ENCODE results near the gene EPHA5.

EPHA5 gene

GRCh38 chr4:65670331-65671031 lies at the start of gene EPHA5:
Gene EPHA5 (minus strand): TSS chr4:65670489. CDS start chr4:65669742, 747 bp downstream.
- no peak for DNase-seq

- no peak for DNase-seq
Measured at GRCh38 chr4:65719635-65720034, 49.3 kb upstream of the EPHA5 start.

GRCh38 chr4:65698631-65699030 lies 28.3 kb upstream of the EPHA5 start:
- DNase-seq = no peak

GRCh38 chr4:65696436-65696835 lies 26.1 kb upstream of the EPHA5 start:
- no peak for DNase-seq

GRCh38 chr4:65671372-65671771 lies 1.1 kb upstream of the EPHA5 start:
- no peak for DNase-seq

- no peak for DNase-seq
Measured at GRCh38 chr4:65670020-65670330, 314 bp downstream of the EPHA5 start.

GRCh38 chr4:65669111-65670019 lies 924 bp downstream of the EPHA5 start:
- no peak for DNase-seq

- DNase-seq = no peak
Measured at GRCh38 chr4:65668201-65669089, 1.8 kb downstream of the EPHA5 start.

GRCh38 chr4:65667506-65668041 lies 2.7 kb downstream of the EPHA5 start:
- DNase-seq = no peak

GRCh38 chr4:65665771-65666523 lies 4.3 kb downstream of the EPHA5 start:
- no peak for DNase-seq

- DNase-seq = no peak
Measured at GRCh38 chr4:65661471-65661870, 8.8 kb downstream of the EPHA5 start.

- no peak for DNase-seq
Measured at GRCh38 chr4:65658117-65658516, 12.2 kb downstream of the EPHA5 start.

- DNase-seq = no peak
Measured at GRCh38 chr4:65656008-65656407, 14.3 kb downstream of the EPHA5 start.

GRCh38 chr4:65654976-65655375 lies 15.3 kb downstream of the EPHA5 start:
- no peak for DNase-seq

- DNase-seq = no peak
Measured at GRCh38 chr4:65653740-65654361, 16.4 kb downstream of the EPHA5 start.

- no peak for DNase-seq
Measured at GRCh38 chr4:65651751-65652150, 18.5 kb downstream of the EPHA5 start.

- DNase-seq = no peak
Measured at GRCh38 chr4:65651031-65651430, 19.3 kb downstream of the EPHA5 start.

GRCh38 chr4:65646136-65646535 lies 24.2 kb downstream of the EPHA5 start:
- DNase-seq = no peak

GRCh38 chr4:65645185-65645584 lies 25.1 kb downstream of the EPHA5 start:
- DNase-seq = no peak

GRCh38 chr4:65635051-65635821 lies 35.1 kb downstream of the EPHA5 start:
- DNase-seq = no peak

GRCh38 chr4:65624651-65625050 lies 45.6 kb downstream of the EPHA5 start:
- DNase-seq = no peak
